Measurements from ENCODE around the gene IQCE.

The IQCE gene

DNA sequence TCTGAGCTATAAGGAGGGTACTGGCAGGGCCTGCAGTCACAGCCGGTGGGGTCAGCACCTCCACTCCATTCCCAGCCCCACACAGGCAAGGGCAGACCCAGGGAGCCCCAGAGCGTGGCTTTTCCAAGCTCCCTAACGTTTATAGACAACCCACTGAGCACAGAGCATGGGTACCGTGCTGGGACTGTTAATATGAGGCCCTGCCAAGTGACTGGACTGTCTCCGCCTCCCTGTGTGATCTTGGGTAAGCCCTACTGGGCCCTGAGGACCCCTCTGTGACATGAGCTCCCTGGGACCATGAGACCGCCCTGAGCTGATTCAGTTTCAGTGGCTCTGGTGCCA lies 85.4 kb downstream of the IQCE start:
- Histone ChIP-seq H3K4me2 (ENCODE audit: low read depth, low read length) (no peak overlapping the region), H3K9ac (ENCODE audit: low read length) (no peak overlapping the region), H4K20me1 (ENCODE audit: insufficient read depth, low read length) (no peaks in the 10 kb centered on the region), H3K4me1 (ENCODE audit: low read length) (no peaks in the 10 kb centered on the region), H3K36me3 (replicated peaks; ENCODE audit: insufficient read depth, low read length) (no peaks in the 10 kb centered on the region), H3K4me3 (ENCODE audit: low read length) (no peak overlapping the region), H3F3A (ENCODE audit: insufficient read depth, low read length) (no peaks in the 10 kb centered on the region), H3K9me2 (replicated peaks; ENCODE audit: insufficient read depth, low read length) (no peaks in the 10 kb centered on the region), H2AFZ (ENCODE audit: low read length) (no peak overlapping the region), H3K27ac (ENCODE audit: low read length) (no peak overlapping the region), H3K27me3 (replicated peaks; ENCODE audit: insufficient read depth, low read length) (peaks cover 51% of the 10 kb centered on the region), H3K9me3 (replicated peaks; ENCODE audit: insufficient read depth, low read length) (no peaks in the 10 kb centered on the region), H3K79me2 (ENCODE audit: low read length) (no peaks in the 10 kb centered on the region)
- TF ChIP-seq, protein P1, sequence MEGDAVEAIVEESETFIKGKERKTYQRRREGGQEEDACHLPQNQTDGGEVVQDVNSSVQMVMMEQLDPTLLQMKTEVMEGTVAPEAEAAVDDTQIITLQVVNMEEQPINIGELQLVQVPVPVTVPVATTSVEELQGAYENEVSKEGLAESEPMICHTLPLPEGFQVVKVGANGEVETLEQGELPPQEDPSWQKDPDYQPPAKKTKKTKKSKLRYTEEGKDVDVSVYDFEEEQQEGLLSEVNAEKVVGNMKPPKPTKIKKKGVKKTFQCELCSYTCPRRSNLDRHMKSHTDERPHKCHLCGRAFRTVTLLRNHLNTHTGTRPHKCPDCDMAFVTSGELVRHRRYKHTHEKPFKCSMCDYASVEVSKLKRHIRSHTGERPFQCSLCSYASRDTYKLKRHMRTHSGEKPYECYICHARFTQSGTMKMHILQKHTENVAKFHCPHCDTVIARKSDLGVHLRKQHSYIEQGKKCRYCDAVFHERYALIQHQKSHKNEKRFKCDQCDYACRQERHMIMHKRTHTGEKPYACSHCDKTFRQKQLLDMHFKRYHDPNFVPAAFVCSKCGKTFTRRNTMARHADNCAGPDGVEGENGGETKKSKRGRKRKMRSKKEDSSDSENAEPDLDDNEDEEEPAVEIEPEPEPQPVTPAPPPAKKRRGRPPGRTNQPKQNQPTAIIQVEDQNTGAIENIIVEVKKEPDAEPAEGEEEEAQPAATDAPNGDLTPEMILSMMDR (IDR thresholded peaks at IDR 0.05; ENCODE audit: low read length) = no peak
- TF ChIP-seq EZH2phosphoT487 (IDR thresholded peaks at IDR 0.05; ENCODE audit: low read length) (no peak), EZH2 (optimal IDR thresholded peaks at IDR 0.05; ENCODE audit: low read depth, low read length) (no peak)
- DNase-seq = no peak

DNA sequence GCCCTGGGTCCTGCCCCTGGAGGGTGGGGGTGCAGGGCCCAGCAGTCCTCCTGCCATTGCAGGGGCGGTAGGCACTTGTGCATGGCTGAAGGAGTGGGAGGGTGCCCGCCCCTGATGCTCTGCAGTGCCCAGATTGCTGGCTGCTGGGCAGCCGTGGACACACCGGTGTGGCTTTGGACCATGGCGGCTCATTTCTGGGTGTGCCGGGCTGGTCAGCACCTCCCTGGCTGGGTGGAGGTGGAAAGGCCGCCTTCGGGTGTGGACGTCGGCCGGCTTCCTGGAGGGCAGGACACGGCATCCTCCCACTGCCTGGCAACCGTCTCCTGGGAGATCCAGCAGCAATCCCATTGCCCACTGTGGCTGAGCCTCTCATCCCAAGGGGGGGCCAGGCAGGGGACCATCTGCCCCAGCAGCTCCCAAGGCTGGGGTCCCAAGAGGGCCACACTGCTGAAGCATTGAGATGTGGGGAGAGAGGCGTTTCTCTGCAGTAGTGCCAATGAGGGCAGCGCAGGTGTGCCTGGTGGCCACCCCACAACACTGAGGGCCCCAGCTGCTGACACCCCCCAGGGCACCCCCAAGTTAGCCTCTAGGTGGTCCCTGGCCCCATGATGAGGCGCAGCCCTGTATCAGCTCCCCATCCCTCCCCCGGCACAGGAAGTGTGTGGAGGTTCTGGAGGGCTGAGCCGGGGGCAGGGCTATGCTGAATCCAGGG lies 85.9 kb downstream of the IQCE start:
- no peaks in the 10 kb centered on the region for H3K4me1 ChIP-seq (ENCODE audit: low read length)

DNA sequence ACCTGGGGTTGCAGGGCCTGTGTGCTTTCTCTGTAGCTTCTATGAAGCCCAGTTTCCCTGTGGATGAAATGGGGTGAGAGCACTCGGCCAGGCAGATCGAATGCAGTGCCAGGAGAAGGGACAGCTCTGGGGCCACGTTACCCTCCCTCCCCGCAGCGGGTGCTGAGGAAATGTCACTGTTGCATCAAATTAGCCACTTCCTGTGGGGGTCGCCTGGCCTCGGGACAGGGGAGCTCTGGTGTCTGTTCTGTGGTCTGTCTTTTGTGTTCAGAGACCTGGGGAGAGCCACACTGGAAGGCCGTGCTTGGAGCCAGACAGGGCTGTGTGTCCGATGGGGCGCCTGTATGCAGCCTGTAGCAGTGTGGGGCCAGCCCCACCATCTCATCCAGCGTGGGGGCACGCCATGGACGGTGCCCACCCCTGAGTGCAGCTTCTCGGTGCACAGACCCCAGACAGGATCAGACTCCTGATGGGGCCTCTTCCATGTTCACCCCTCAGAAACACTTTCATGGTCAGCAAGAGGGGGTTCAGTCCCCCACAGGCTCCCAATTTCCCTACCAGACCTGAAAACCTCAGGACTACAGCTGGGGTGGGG lies 86.6 kb downstream of the IQCE start:
- H3K27ac ChIP-seq (ENCODE audit: low read length) = no peak overlapping the region
- H3K9me3 ChIP-seq (replicated peaks; ENCODE audit: insufficient read depth, low read length) = no peaks in the 10 kb centered on the region
- TF ChIP-seq EZH2phosphoT487 (IDR thresholded peaks at IDR 0.05; ENCODE audit: low read length) (no peak), EZH2 (optimal IDR thresholded peaks at IDR 0.05; ENCODE audit: low read depth, low read length) (no peak)
- TF ChIP-seq, protein P1 (IDR thresholded peaks at IDR 0.05; ENCODE audit: low read length) = no peak
- no peak overlapping the region for H3K9ac ChIP-seq (ENCODE audit: low read length)
- H3K27me3 ChIP-seq (replicated peaks; ENCODE audit: insufficient read depth, low read length) = peaks cover 40% of the 10 kb centered on the region
- no peaks in the 10 kb centered on the region for H3F3A ChIP-seq (ENCODE audit: insufficient read depth, low read length)
- no peak overlapping the region for H3K4me2 ChIP-seq (ENCODE audit: low read depth, low read length)
- peak overlapping the region; percentile 35; the same call in 1 of the 2 replicates for H2AFZ ChIP-seq (ENCODE audit: low read length)
- H3K9me2 ChIP-seq (replicated peaks; ENCODE audit: insufficient read depth, low read length) = no peaks in the 10 kb centered on the region
- no peaks in the 10 kb centered on the region for H3K79me2 ChIP-seq (ENCODE audit: low read length)
- H3K4me3 ChIP-seq (ENCODE audit: low read length) = no peak overlapping the region
- no peaks in the 10 kb centered on the region for H3K4me1 ChIP-seq (ENCODE audit: low read length)
- H3K36me3 ChIP-seq (replicated peaks; ENCODE audit: insufficient read depth, low read length) = no peaks in the 10 kb centered on the region
- peak; percentile 27 for DNase-seq
- no peaks in the 10 kb centered on the region for H4K20me1 ChIP-seq (ENCODE audit: insufficient read depth, low read length)

More for the DNA sequence above, 85.9 kb downstream of the IQCE start:
- Histone ChIP-seq H3K4me3 (ENCODE audit: low read length) (no peak overlapping the region), H3K27me3 (replicated peaks; ENCODE audit: insufficient read depth, low read length) (peaks cover 46% of the 10 kb centered on the region), H3K4me2 (ENCODE audit: low read depth, low read length) (no peak overlapping the region), H4K20me1 (ENCODE audit: insufficient read depth, low read length) (no peaks in the 10 kb centered on the region), H3K36me3 (replicated peaks; ENCODE audit: insufficient read depth, low read length) (no peaks in the 10 kb centered on the region), H2AFZ (ENCODE audit: low read length) (peak overlapping the region; percentile 35; the same call in 1 of the 2 replicates), H3K79me2 (ENCODE audit: low read length) (no peaks in the 10 kb centered on the region), H3K9me3 (replicated peaks; ENCODE audit: insufficient read depth, low read length) (no peaks in the 10 kb centered on the region), H3F3A (ENCODE audit: insufficient read depth, low read length) (no peaks in the 10 kb centered on the region), H3K27ac (ENCODE audit: low read length) (no peak overlapping the region), H3K9me2 (replicated peaks; ENCODE audit: insufficient read depth, low read length) (no peaks in the 10 kb centered on the region), H3K9ac (ENCODE audit: low read length) (no peak overlapping the region)
- no peak for TF ChIP-seq EZH2 (optimal IDR thresholded peaks at IDR 0.05; ENCODE audit: low read depth, low read length)
- TF ChIP-seq EZH2phosphoT487 (IDR thresholded peaks at IDR 0.05; ENCODE audit: low read length) = no peak
- TF ChIP-seq, protein P1 (IDR thresholded peaks at IDR 0.05; ENCODE audit: low read length) = no peak
- no peak for DNase-seq

All from MM.1S (cell line).